ENCODE measurements around the gene EIF4G3.

The EIF4G3 gene

DNA sequence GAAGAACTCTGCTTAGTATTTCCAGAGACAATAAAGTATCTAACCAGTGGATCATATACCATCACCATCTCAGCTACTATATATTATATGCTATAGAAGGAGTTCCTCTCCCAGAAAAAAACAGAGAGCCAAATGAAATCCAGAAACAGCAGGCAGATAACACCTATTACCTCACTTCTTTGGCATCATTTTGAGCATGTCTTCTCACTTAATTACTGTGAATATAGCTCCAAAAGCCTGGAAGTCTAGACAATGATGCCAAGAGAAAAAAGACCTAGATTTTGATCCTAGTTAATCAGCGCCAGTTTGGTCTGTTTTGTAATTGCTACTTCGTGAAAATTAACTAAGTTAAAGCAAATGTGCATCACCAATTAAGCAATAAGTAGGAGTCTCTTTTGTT, 131.3 kb downstream of the EIF4G3 start:
- TF ChIP-seq, protein P1, sequence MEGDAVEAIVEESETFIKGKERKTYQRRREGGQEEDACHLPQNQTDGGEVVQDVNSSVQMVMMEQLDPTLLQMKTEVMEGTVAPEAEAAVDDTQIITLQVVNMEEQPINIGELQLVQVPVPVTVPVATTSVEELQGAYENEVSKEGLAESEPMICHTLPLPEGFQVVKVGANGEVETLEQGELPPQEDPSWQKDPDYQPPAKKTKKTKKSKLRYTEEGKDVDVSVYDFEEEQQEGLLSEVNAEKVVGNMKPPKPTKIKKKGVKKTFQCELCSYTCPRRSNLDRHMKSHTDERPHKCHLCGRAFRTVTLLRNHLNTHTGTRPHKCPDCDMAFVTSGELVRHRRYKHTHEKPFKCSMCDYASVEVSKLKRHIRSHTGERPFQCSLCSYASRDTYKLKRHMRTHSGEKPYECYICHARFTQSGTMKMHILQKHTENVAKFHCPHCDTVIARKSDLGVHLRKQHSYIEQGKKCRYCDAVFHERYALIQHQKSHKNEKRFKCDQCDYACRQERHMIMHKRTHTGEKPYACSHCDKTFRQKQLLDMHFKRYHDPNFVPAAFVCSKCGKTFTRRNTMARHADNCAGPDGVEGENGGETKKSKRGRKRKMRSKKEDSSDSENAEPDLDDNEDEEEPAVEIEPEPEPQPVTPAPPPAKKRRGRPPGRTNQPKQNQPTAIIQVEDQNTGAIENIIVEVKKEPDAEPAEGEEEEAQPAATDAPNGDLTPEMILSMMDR (IDR thresholded peaks at IDR 0.05; ENCODE audit: low read depth, low read length): no peak
- H3K4me3 ChIP-seq (ENCODE audit: low read depth, low read length): no peak overlapping the region
- DNase-seq (ENCODE audit: low read depth, low spot score): no peak
- in situ Hi-C loops (cut with HindIII; ENCODE audit: low sequenced_read_pairs): no loop called here

GRCh38 chr1:21042929-21043605, 133.6 kb downstream of the EIF4G3 start:
- TF ChIP-seq, protein P1 (IDR thresholded peaks at IDR 0.05; ENCODE audit: low read depth, low read length): no peak
- peak; percentile 82 for DNase-seq (ENCODE audit: low read depth, low spot score)
- H3K4me3 ChIP-seq (ENCODE audit: low read depth, low read length): no peak overlapping the region
- in situ Hi-C loops (cut with HindIII; ENCODE audit: low sequenced_read_pairs): no loop called here

DNA sequence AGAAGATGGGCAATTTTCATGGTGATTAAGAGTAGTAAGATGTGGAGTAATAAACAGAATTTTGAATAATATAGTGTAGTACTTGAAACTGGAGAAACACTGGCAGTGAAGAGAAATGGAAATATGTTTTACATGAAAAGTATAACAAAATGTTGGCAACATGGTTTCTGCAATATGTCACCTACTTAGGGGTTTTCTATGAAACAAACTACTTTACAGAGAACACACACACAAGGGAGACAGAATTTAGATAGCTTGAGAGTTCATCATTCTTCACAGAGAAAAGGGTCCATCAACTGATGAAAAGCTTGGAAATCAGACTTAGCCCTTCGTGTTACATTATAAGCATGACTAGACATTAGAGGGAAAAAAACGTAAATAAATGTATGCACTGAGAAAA, 135.2 kb downstream of the EIF4G3 start:
- TF ChIP-seq, protein P1 (IDR thresholded peaks at IDR 0.05; ENCODE audit: low read depth, low read length): no peak
- in situ Hi-C loops (cut with HindIII; ENCODE audit: low sequenced_read_pairs): no loop called here
- no peak overlapping the region for H3K4me3 ChIP-seq (ENCODE audit: low read depth, low read length)
- DNase-seq (ENCODE audit: low read depth, low spot score): no peak

GRCh38 chr1:21037091-21037490, 139.6 kb downstream of the EIF4G3 start:
- no peak for DNase-seq (ENCODE audit: low read depth, low spot score)
- no peak overlapping the region for H3K4me3 ChIP-seq (ENCODE audit: low read depth, low read length)
- in situ Hi-C loops (cut with HindIII; ENCODE audit: low sequenced_read_pairs): no loop called here
- TF ChIP-seq, protein P1 (IDR thresholded peaks at IDR 0.05; ENCODE audit: low read depth, low read length): no peak

GRCh38 chr1:21035794-21036193, 140.9 kb downstream of the EIF4G3 start:
- no peak for DNase-seq (ENCODE audit: low read depth, low spot score)
- in situ Hi-C loops (cut with HindIII; ENCODE audit: low sequenced_read_pairs): no loop called here
- TF ChIP-seq, protein P1 (IDR thresholded peaks at IDR 0.05; ENCODE audit: low read depth, low read length): no peak
- H3K4me3 ChIP-seq (ENCODE audit: low read depth, low read length): no peak overlapping the region

- H3K4me3 ChIP-seq (ENCODE audit: low read depth, low read length): no peak overlapping the region
- TF ChIP-seq, protein P1 (IDR thresholded peaks at IDR 0.05; ENCODE audit: low read depth, low read length): no peak
- in situ Hi-C loops (cut with HindIII; ENCODE audit: low sequenced_read_pairs): no loop called here
- DNase-seq (ENCODE audit: low read depth, low spot score): no peak
Observed at GRCh38 chr1:21034725-21035628, 141.7 kb downstream of the EIF4G3 start.
